ENCODE results near the gene TEX38. TPM values are rescaled to one million over a fixed set of nuclear protein-coding genes. Genes with fewer than 3 reads are reported as not detected.

The TEX38 gene
- total and polyA plus RNA-seq, 2 of the 13 experiments (the other 11 are each of a cell fraction or from before 2014, with no cell fraction given): 0.18 TPM; not detected in 1

GRCh38 chr1:46639547-46639946, 32.1 kb upstream of the TEX38 start:
- H2AFZ ChIP-seq (ENCODE audit: low read length): no peak overlapping the region
- no peak for TF ChIP-seq TOE1 (CRISPR knock-in tag; IDR thresholded peaks at IDR 0.05)
- no peak for TF ChIP-seq ERF (CRISPR knock-in tag; IDR thresholded peaks at IDR 0.05)
- TF ChIP-seq PAXIP1 (CRISPR knock-in tag; conservative IDR thresholded peaks at IDR 0.05): no peak
- TF ChIP-seq NR2F1 (CRISPR knock-in tag; IDR thresholded peaks at IDR 0.05): no peak
- TF ChIP-seq FOXK1 (CRISPR knock-in tag; IDR thresholded peaks at IDR 0.05; ENCODE audit: borderline replicate concordance, low read depth): no peak
- TF ChIP-seq ZNF230 (CRISPR knock-in tag; IDR thresholded peaks at IDR 0.05): no peak
- TF ChIP-seq SAP130 (CRISPR knock-in tag; IDR thresholded peaks at IDR 0.05; ENCODE audit: low read depth): no peak
- no peak for TF ChIP-seq TBP (CRISPR knock-in tag; IDR thresholded peaks at IDR 0.05)
- TF ChIP-seq ZNF451 (CRISPR knock-in tag; IDR thresholded peaks at IDR 0.05): no peak
- TF ChIP-seq RAD51 (IDR thresholded peaks at IDR 0.05; ENCODE audit: borderline replicate concordance): no peak
- no peak for TF ChIP-seq ZNF496 (CRISPR knock-in tag; IDR thresholded peaks at IDR 0.05; ENCODE audit: insufficient replicate concordance)
- TF ChIP-seq NFKBIZ (CRISPR knock-in tag; IDR thresholded peaks at IDR 0.05): no peak
- TF ChIP-seq XBP1 (CRISPR knock-in tag; IDR thresholded peaks at IDR 0.05): no peak
- no peak for TF ChIP-seq SRF (IDR thresholded peaks at IDR 0.05; ENCODE audit: low read depth, low read length)
- TF ChIP-seq ZNF17 (CRISPR knock-in tag; IDR thresholded peaks at IDR 0.05): no peak
- TF ChIP-seq ZNF12 (CRISPR knock-in tag; IDR thresholded peaks at IDR 0.05): no peak
- no peak for TF ChIP-seq ZNF3 (CRISPR knock-in tag; IDR thresholded peaks at IDR 0.05)
- no peak for TF ChIP-seq RFXAP (CRISPR knock-in tag; IDR thresholded peaks at IDR 0.05; ENCODE audit: borderline replicate concordance)
- no peak for TF ChIP-seq CENPBD1 (CRISPR knock-in tag; IDR thresholded peaks at IDR 0.05; ENCODE audit: borderline replicate concordance, low read depth)
- TF ChIP-seq AFF4 (CRISPR knock-in tag; IDR thresholded peaks at IDR 0.05): no peak
- H3K27ac ChIP-seq (ENCODE audit: extremely low read length, insufficient read depth, low read length): no peak overlapping the region
- intact Hi-C loops (cut with micrococcal nuclease; ENCODE audit: unreplicated experiment) (no loop called here), in situ Hi-C loops (cut with HindIII; ENCODE audit: extremely low pct_ligation_motif_present, low pct_unique_long_range_greater_than_20kb) (no loop called here)
- H3K79me2 ChIP-seq (ENCODE audit: insufficient read depth, low read length): no peaks in the 10 kb centered on the region
- 85% methylated on average over 1 of the region's 1 CpG for WGBS (ENCODE audit: low lambda C conversion rate)
- no peak for DNase-seq (ENCODE audit: low spot score)
- no peaks in the 10 kb centered on the region for H3K9me3 ChIP-seq (ENCODE audit: low read length)
- no peak overlapping the region for H3K4me2 ChIP-seq (ENCODE audit: low read depth, low read length)
- no peak for FAIRE-seq
- peaks cover 2 to 15% of the 10 kb centered on the region in 2 experiments; a peak in 4 of 5 replicates for H3K36me3 ChIP-seq (replicated peaks in 1 of 2; ENCODE audit: control insufficient read depth in 1 of 2, insufficient read depth in 2 of 2, low read length in 2 of 2)
- H3K27me3 ChIP-seq (ENCODE audit: control insufficient read depth in 1 of 2, insufficient read depth in 2 of 2, low read length in 2 of 2): no peaks in the 10 kb centered on the region
- BruUV-seq (replicated peaks): no TSS peak
- H4K20me1 ChIP-seq (ENCODE audit: insufficient read depth, low read length): no peaks in the 10 kb centered on the region
- CTCF ChIA-PET (ENCODE audit: low intra/inter-chr PET ratio, low total read pairs): no interaction called here
- ATAC-seq: no peak
- H3K4me3 ChIP-seq (replicated peaks in 1 of 3; ENCODE audit: insufficient read depth in 1 of 3, low read depth in 2 of 3, low read length in 3 of 3): no peak overlapping the region
- H3K9ac ChIP-seq (ENCODE audit: insufficient read depth, low read depth, low read length): no peak overlapping the region
- peaks cover 24% of the 10 kb centered on the region for H3K4me1 ChIP-seq (ENCODE audit: insufficient read depth, low read length)
- POLR2A ChIA-PET: no interaction called here
